Neural cell (in vitro differentiated cells): Measurements from ENCODE around the gene CDK11B.

Experiments
- CTCF ChIP-seq: fragments of 450-650 bp; IDR thresholded peaks from 2 replicates; pipeline ENCODE4 v1.5.1; 2014; ENCODE audit warnings: antibody characterized with exemption, mild to moderate bottlenecking, moderate library complexity; ENCODE audit not compliant: poor library complexity, severe bottlenecking
- EP300 ChIP-seq: fragments of 450-650 bp; conservative IDR thresholded peaks from 2 replicates; pipeline ENCODE4 v1.6.1; 2014; ENCODE audit warnings: antibody characterized with exemption, mild to moderate bottlenecking, moderate library complexity; ENCODE audit not compliant: poor library complexity, severe bottlenecking
- EZH2 ChIP-seq: fragments of 200-600, 300-800 bp; shearing (Covaris generic), sonication (generic); IDR thresholded peaks from 2 replicates; pipeline ENCODE4 v1.6.1; 2014; ENCODE audit warnings: antibody characterized with exemption, low read length, borderline replicate concordance, mild to moderate bottlenecking; ENCODE audit not compliant: insufficient read depth, poor library complexity, severe bottlenecking
- MXI1 ChIP-seq: fragments of 450-650 bp; conservative IDR thresholded peaks from 2 replicates; pipeline ENCODE4 v1.6.1; 2014; ENCODE audit warnings: antibody characterized with exemption, mild to moderate bottlenecking; ENCODE audit not compliant: poor library complexity, severe bottlenecking
- POLR2AphosphoS5 ChIP-seq: IDR thresholded peaks from 2 replicates; pipeline ENCODE4 v1.6.1; 2012
- RAD21 ChIP-seq: fragments of 450-650 bp; conservative IDR thresholded peaks from 2 replicates; pipeline ENCODE4 v1.6.1; 2014; ENCODE audit warnings: antibody characterized with exemption, mild to moderate bottlenecking, moderate library complexity
- REST ChIP-seq: IDR thresholded peaks from 2 replicates; pipeline ENCODE4 v1.6.1; 2012; ENCODE audit warnings: borderline replicate concordance
- SMC3 ChIP-seq: fragments of 450-650 bp; conservative IDR thresholded peaks from 2 replicates; pipeline ENCODE4 v1.6.1; 2014; ENCODE audit warnings: antibody characterized with exemption, mild to moderate bottlenecking, moderate library complexity; ENCODE audit not compliant: poor library complexity

- TF ChIP-seq CTCF (no peak), POLR2AphosphoS5 (no peak), EP300 (no peak), RAD21 (no peak), EZH2 (no peak), REST (no peak), MXI1 (no peak), SMC3 (no peak)
Observed at GRCh38 chr1:1603671-1604373, 55.0 kb downstream of the CDK11B start.
